ENCODE data around the gene IL12RB2.

IL12RB2 gene

DNA sequence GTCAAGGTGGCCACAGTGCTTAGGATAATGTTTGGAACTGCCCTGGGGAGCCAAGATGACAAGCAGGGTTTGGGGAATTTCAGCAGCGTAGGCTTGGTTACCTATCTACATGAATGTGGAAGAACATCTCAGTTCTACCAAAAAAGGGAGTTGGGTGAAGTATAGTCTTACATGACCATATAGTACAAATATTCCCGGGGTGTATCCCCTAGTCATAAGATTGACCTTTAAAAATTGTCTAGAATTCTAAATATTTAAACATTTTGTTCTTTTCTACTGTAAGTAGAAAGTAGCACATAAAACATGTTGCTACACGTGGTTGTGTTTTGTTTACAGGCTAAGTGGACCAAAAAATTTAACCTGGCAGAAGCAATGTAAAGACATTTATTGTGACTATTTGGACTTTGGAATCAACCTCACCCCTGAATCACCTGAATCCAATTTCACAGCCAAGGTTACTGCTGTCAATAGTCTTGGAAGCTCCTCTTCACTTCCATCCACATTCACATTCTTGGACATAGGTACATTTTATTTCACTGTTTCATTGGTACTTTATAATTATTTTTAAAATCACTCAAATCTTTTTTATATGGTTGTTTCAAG, 20.3 kb downstream of the IL12RB2 start:
- Mint-ChIP-seq H3K4me3 (no peak overlapping the region), H3K27ac (no peak overlapping the region), H3K36me3 (peaks cover 99% of the 10 kb centered on the region), H3K9me3 (no peaks in the 10 kb centered on the region), H3K4me1 (peaks cover 14% of the 10 kb centered on the region)
- DNase-seq (ENCODE audit: low spot score in 2 of 2) (no peak), ATAC-seq (no peak)

DNA sequence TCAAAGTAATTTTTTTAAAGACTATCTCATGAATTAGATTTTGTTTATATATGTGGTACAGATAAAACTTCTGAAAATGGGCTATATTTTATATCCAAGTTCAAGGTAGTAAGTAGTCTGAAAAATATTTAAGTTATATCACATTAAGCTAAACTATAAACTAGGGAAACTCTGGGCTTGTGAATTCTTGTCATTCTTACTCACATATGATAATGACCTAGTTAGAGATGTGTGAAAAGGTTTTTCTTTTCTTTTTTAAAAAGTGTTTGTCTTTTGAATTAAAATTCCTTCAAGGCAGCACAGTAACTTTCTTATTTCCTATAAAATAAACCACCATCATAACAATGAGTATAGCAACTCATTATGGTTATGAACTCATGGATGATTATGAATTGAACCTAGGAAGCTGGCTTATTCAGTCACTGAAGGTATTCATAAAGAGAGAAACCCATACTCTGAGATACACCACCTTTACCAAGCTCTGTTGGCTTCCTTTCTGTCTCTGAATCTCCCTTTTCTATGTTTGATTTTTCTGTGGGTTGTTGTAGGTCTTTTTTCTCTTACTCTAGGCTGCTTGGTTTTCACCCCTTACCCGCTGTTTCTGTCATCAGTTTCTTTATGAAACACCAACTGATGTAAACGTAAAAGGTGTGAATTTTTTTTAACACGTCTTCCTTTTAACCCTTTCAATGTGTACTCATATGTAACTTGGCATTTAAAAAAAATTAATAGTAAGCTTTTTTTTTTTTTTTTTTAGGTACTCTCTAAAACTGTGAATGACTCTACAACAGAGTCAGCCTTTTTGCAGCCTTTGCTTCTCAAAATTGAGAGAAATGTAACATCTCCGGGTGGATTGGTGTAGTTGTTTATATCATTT, 25.2 kb downstream of the IL12RB2 start:
- DNase-seq (ENCODE audit: low spot score in 2 of 2) (no peak), ATAC-seq (peak; percentile 96)
- H3K4me3 Mint-ChIP-seq, result peak overlapping the region; percentile 10
- H3K9me3 Mint-ChIP-seq, result no peaks in the 10 kb centered on the region
- H3K36me3 Mint-ChIP-seq, result peaks cover 100% of the 10 kb centered on the region
- peaks cover 60% of the 10 kb centered on the region for H3K4me1 Mint-ChIP-seq
- peak overlapping the region; percentile 21 for H3K27ac Mint-ChIP-seq

GRCh38 chr1:67333603-67334002, 25.9 kb downstream of the IL12RB2 start:
- Mint-ChIP-seq H3K4me3 (peak overlapping the region; percentile 10), H3K4me1 (peaks cover 64% of the 10 kb centered on the region), H3K36me3 (peaks cover 100% of the 10 kb centered on the region), H3K27ac (peak overlapping the region; percentile 21), H3K9me3 (no peaks in the 10 kb centered on the region)
- no peak for DNase-seq (ENCODE audit: low spot score in 2 of 2)
- no peak for ATAC-seq

GRCh38 chr1:67335411-67335810, 27.7 kb downstream of the IL12RB2 start:
- no peaks in the 10 kb centered on the region for H3K9me3 Mint-ChIP-seq
- H3K4me3 Mint-ChIP-seq, result peak overlapping the region; percentile 66
- H3K4me1 Mint-ChIP-seq, result peaks cover 75% of the 10 kb centered on the region
- H3K36me3 Mint-ChIP-seq, result peaks cover 100% of the 10 kb centered on the region
- peak overlapping the region; percentile 94 for H3K27ac Mint-ChIP-seq
- DNase-seq (ENCODE audit: low spot score in 2 of 2), result peak in 1 of 2 donors; percentile 38
- ATAC-seq, result no peak

DNA sequence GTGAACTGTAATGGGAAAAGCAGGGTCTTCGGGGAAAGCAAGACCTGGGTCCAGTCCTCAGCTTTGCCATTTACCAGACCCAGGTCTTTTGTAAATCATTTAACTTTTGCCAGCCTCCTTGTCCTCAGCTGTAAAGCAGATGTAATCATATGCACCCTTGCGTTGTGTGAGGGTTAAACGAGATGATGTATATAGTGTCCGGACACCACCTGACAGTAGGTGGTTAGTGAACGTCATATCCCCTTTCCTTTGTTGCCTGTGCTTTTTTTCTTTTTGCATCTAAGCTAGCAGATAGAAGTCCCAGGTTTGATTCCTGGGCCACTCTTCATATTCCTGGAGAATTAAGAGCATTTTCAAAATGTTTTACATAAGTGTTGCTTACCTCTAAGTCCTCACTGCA, 28.5 kb downstream of the IL12RB2 start:
- peak overlapping the region; percentile 94 for H3K27ac Mint-ChIP-seq
- H3K36me3 Mint-ChIP-seq, result peaks cover 100% of the 10 kb centered on the region
- H3K4me1 Mint-ChIP-seq, result peaks cover 77% of the 10 kb centered on the region
- H3K4me3 Mint-ChIP-seq, result peak overlapping the region; percentile 66
- no peaks in the 10 kb centered on the region for H3K9me3 Mint-ChIP-seq
- ATAC-seq, result peak; percentile 22
- peak in 1 of 2 donors; percentile 47 for DNase-seq (ENCODE audit: low spot score in 2 of 2)

- DNase-seq (ENCODE audit: low spot score in 2 of 2), result peak in 1 of 2 donors; percentile 62
- H3K27ac Mint-ChIP-seq, result peak overlapping the region; percentile 94
- no peaks in the 10 kb centered on the region for H3K9me3 Mint-ChIP-seq
- no peak for ATAC-seq
- H3K4me3 Mint-ChIP-seq, result peak overlapping the region; percentile 66
- H3K36me3 Mint-ChIP-seq, result peaks cover 100% of the 10 kb centered on the region
- H3K4me1 Mint-ChIP-seq, result peaks cover 83% of the 10 kb centered on the region
Measured at GRCh38 chr1:67336783-67337182, 29.1 kb downstream of the IL12RB2 start.

GRCh38 chr1:67338642-67339041, 31.0 kb downstream of the IL12RB2 start:
- H3K4me1 Mint-ChIP-seq, result peaks cover 89% of the 10 kb centered on the region
- DNase-seq (ENCODE audit: low spot score in 2 of 2) (peak in 1 of 2 donors; percentile 49), ATAC-seq (no peak)
- H3K4me3 Mint-ChIP-seq, result peak overlapping the region; percentile 57
- H3K36me3 Mint-ChIP-seq, result peaks cover 94% of the 10 kb centered on the region
- no peaks in the 10 kb centered on the region for H3K9me3 Mint-ChIP-seq
- H3K27ac Mint-ChIP-seq, result peak overlapping the region; percentile 89

DNA sequence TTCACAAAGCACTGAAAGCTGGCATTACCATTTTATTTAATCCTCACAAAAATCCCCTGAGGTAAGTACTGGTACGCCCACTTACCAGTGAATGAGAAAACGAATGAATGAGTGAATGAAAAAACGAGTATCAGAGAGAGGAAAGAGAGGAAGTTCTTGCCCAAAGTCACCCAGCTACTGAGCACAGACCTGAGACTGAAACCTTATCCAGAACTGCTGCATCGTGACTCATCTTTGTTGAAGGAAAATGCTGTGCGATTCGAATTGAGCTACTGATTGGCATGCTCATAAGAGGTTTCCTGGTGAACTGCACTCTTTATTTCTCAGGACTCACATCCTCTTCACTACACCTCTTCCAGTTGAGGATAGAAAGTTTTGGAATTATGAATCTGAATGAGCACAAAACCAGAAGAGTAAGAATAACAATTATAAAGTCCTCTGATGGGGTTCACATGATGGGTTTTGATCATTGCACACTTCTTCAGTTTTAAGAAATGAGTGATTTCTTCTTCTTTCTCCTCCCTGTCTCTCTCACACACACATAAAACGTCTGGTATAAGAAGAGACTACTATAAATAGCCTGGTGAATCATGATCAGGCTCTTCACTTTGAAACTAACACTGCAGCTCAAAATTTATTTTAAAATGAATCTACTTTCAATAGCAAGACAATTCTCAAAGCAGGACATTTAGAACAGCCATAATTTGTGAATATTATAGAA, 32.1 kb downstream of the IL12RB2 start:
- Mint-ChIP-seq H3K4me1 (peaks cover 81% of the 10 kb centered on the region), H3K27ac (peak overlapping the region; percentile 89), H3K4me3 (peak overlapping the region; percentile 57), H3K36me3 (peaks cover 94% of the 10 kb centered on the region), H3K9me3 (no peaks in the 10 kb centered on the region)
- peak in 1 of 2 donors; percentile 72 for DNase-seq (ENCODE audit: low spot score in 2 of 2)
- ATAC-seq, result peak; percentile 85

- peaks cover 56% of the 10 kb centered on the region for H3K4me1 Mint-ChIP-seq
- peaks cover 83% of the 10 kb centered on the region for H3K36me3 Mint-ChIP-seq
Measured at GRCh38 chr1:67342076-67342890, 34.6 kb downstream of the IL12RB2 start.

GRCh38 chr1:67345556-67345955, 37.9 kb downstream of the IL12RB2 start:
- H3K4me3 Mint-ChIP-seq, result no peak overlapping the region
- no peaks in the 10 kb centered on the region for H3K9me3 Mint-ChIP-seq
- H3K4me1 Mint-ChIP-seq, result peaks cover 28% of the 10 kb centered on the region
- peaks cover 62% of the 10 kb centered on the region for H3K36me3 Mint-ChIP-seq
- ATAC-seq (no peak), DNase-seq (ENCODE audit: low spot score in 2 of 2) (no peak)
- no peak overlapping the region for H3K27ac Mint-ChIP-seq

More at GRCh38 chr1:67342076-67342890, 34.6 kb downstream of the IL12RB2 start:
- H3K27ac Mint-ChIP-seq, result peak overlapping the region; percentile 89
- ATAC-seq (peak; percentile 19), DNase-seq (ENCODE audit: low spot score in 2 of 2) (no peak)
- H3K9me3 Mint-ChIP-seq, result no peaks in the 10 kb centered on the region
- peak overlapping the region; percentile 57 for H3K4me3 Mint-ChIP-seq

GRCh38 chr1:67346982-67347381, 39.3 kb downstream of the IL12RB2 start:
- Mint-ChIP-seq H3K4me1 (peaks cover 17% of the 10 kb centered on the region), H3K36me3 (peaks cover 61% of the 10 kb centered on the region), H3K9me3 (no peaks in the 10 kb centered on the region), H3K27ac (no peak overlapping the region), H3K4me3 (no peak overlapping the region)
- ATAC-seq (no peak), DNase-seq (ENCODE audit: low spot score in 2 of 2) (no peak)

DNA sequence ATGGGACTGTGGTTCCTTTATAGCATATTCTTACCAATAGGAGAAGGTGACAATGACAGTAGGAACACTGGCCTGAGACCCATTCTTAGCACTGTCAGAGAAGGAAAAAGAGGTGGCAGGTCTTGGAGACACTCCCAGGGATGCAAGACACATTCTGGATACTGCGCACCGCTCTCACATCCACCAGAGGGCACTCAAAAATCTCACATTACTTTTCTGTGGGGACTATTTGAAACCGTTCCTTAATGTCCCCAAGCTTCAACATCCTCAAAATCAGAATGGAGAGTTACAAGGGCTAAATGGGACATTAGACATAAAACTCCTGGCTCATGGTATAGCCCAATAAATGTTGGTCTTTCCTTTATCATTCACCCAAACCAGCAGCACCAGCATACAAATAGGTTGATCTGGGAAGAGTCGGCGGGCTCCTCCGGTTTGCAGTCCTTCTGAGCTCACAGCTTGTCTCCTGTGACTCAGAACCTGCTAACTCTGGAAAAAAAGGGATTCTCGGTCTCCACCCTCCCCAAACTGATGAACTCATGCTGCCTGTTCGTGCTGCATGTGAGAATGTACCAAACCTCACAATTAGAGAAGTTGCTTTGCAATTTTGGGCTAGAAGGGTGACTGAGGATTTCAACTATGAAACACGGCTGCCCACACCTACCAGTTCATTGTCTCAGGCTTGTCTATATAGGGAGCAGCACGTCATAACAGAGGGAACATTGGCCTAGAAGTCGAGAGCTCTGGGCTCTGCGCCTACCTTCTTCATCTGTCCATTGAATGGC, 40.2 kb downstream of the IL12RB2 start:
- no peak overlapping the region for H3K27ac Mint-ChIP-seq
- ATAC-seq, result no peak
- no peak for DNase-seq (ENCODE audit: low spot score in 2 of 2)
- H3K9me3 Mint-ChIP-seq, result no peaks in the 10 kb centered on the region
- H3K4me3 Mint-ChIP-seq, result no peak overlapping the region
- peaks cover 64% of the 10 kb centered on the region for H3K36me3 Mint-ChIP-seq
- peaks cover 10% of the 10 kb centered on the region for H3K4me1 Mint-ChIP-seq

DNA sequence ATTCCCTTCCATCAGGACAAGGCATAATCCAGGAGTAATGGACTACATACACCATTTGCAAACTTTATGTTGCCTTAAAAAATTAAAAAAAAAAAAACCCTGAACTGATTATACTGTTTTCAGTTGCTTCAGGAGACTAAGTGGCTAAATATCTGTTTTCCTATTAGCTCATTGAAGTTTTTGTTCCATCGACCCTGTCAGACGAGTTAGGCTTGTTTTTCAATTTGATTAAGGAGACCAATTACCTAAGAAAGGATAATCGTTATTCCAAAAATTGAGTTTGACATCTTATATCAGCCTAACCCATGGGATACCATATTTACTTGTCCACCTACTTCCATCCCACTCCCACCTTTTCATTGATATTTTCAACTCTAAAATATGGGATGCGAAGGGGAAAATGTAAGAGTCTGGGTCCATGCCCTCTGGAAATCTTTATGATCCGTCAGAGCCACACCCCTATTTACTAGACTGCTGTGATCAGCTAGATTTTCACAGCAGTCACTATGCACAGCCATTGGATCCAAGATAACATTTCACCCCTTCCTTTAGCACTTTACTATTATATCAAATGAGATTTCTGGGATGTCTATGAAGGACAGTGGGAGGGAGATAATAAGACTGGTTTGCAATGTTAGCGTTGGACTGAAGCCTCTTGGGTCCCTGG, 41.0 kb downstream of the IL12RB2 start:
- Mint-ChIP-seq H3K27ac (no peak overlapping the region), H3K4me1 (peaks cover 8% of the 10 kb centered on the region), H3K9me3 (no peaks in the 10 kb centered on the region), H3K4me3 (no peak overlapping the region), H3K36me3 (peaks cover 67% of the 10 kb centered on the region)
- ATAC-seq (no peak), DNase-seq (ENCODE audit: low spot score in 2 of 2) (no peak)

DNA sequence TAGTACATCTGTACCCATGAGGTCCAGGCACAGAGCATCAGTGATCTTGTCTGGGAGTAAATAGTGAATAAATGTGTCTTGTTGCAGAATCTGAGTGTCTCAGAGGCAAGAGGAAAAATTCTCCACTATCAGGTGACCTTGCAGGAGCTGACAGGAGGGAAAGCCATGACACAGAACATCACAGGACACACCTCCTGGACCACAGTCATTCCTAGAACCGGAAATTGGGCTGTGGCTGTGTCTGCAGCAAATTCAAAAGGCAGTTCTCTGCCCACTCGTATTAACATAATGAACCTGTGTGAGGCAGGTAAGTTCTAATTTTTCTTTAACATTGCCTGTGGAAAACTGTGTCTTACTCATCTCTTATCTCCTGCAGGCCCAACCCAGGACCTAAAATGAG, 43.1 kb downstream of the IL12RB2 start:
- DNase-seq (ENCODE audit: low spot score in 2 of 2) (peak in 1 of 2 donors; percentile 72), ATAC-seq (peak; percentile 92)
- peaks cover 11% of the 10 kb centered on the region for H3K4me1 Mint-ChIP-seq
- no peak overlapping the region for H3K4me3 Mint-ChIP-seq
- H3K9me3 Mint-ChIP-seq, result no peaks in the 10 kb centered on the region
- peaks cover 68% of the 10 kb centered on the region for H3K36me3 Mint-ChIP-seq
- H3K27ac Mint-ChIP-seq, result no peak overlapping the region
